H9 (cell line): Measurements from ENCODE around the gene COL19A1. TPM values are rescaled to one million over a fixed set of nuclear protein-coding genes. Genes with fewer than 3 reads are reported as not detected.

Source experiments
- DNase-seq: peaks from one replicate; pipeline ENCODE4 v3.0.0-alpha.2; 2017
- H2AFZ ChIP-seq: one replicate; pipeline ENCODE4 v1.6.1; 2013; ENCODE audit warnings: mild to moderate bottlenecking, low read length, control low read depth, moderate library complexity
- H2AK5ac ChIP-seq: 2 replicates; pipeline ENCODE4 v1.6.1; 2013; ENCODE audit warnings: low read length, control low read depth, mixed read lengths; ENCODE audit not compliant: insufficient read length
- H2BK120ac ChIP-seq: one replicate; pipeline ENCODE4 v1.6.1; 2013; ENCODE audit warnings: low read depth, mild to moderate bottlenecking, low read length, control low read depth, inconsistent platforms; ENCODE audit not compliant: poor library complexity, severe bottlenecking
- H2BK12ac ChIP-seq: 2 replicates; pipeline ENCODE4 v1.6.1; 2013; ENCODE audit warnings: low read length, control low read depth, mixed read lengths, low read depth; ENCODE audit not compliant: insufficient read length
- H2BK15ac ChIP-seq: 2 replicates; pipeline ENCODE4 v1.6.1; 2013; ENCODE audit warnings: low read depth, low read length, control low read depth
- H2BK20ac ChIP-seq: one replicate; pipeline ENCODE4 v1.6.1; 2013; ENCODE audit warnings: low read depth, mild to moderate bottlenecking, low read length, control low read depth, inconsistent platforms; ENCODE audit not compliant: poor library complexity, severe bottlenecking
- H2BK5ac ChIP-seq: 2 replicates; pipeline ENCODE4 v1.6.1; 2013; ENCODE audit warnings: low read length, control low read depth, mixed read lengths; ENCODE audit not compliant: insufficient read length
- H3K14ac ChIP-seq: 2 replicates; pipeline ENCODE4 v1.6.1; 2013; ENCODE audit warnings: low read length, control low read depth; ENCODE audit not compliant: insufficient read depth
- H3K18ac ChIP-seq: 2 replicates; pipeline ENCODE4 v1.6.1; 2013; ENCODE audit warnings: low read depth, mild to moderate bottlenecking, mixed read lengths, low read length, control low read depth; ENCODE audit not compliant: insufficient read length
- H3K23ac ChIP-seq: 2 replicates; pipeline ENCODE4 v1.6.1; 2013; ENCODE audit warnings: low read length, control low read depth, mixed read lengths, low read depth; ENCODE audit not compliant: insufficient read length
- H3K23me2 ChIP-seq: 2 replicates; pipeline ENCODE4 v1.6.1; 2013; ENCODE audit warnings: low read depth, mild to moderate bottlenecking, mixed read lengths, low read length, control low read depth; ENCODE audit not compliant: insufficient read length, poor library complexity, severe bottlenecking
- H3K27ac ChIP-seq: 2 replicates; pipeline ENCODE4 v1.5.1; 2013; ENCODE audit warnings: low read length, control low read depth, mixed read lengths, low read depth; ENCODE audit not compliant: insufficient read length
- H3K27me3 ChIP-seq: 2 replicates; pipeline ENCODE4 v1.6.1; 2013; ENCODE audit warnings: low read length, control low read depth, inconsistent platforms; ENCODE audit not compliant: insufficient read depth
- H3K4ac ChIP-seq: 2 replicates; pipeline ENCODE4 v1.6.1; 2013; ENCODE audit warnings: low read depth, mild to moderate bottlenecking, control low read depth, inconsistent platforms, low read length, moderate library complexity
- H3K4me1 ChIP-seq: 2 replicates; pipeline ENCODE4 v1.6.1; 2013; ENCODE audit warnings: low read length, control low read depth, inconsistent platforms; ENCODE audit not compliant: insufficient read depth
- H3K4me2 ChIP-seq: 2 replicates; pipeline ENCODE4 v1.6.1; 2013; ENCODE audit warnings: low read length, control low read depth, mixed read lengths; ENCODE audit not compliant: insufficient read length, insufficient read depth
- H3K56ac ChIP-seq: 2 replicates; pipeline ENCODE4 v1.6.1; 2013; ENCODE audit warnings: low read depth, mild to moderate bottlenecking, mixed read lengths, low read length, control low read depth; ENCODE audit not compliant: insufficient read length
- H3K79me1 ChIP-seq: 2 replicates; pipeline ENCODE4 v1.6.1; 2013; ENCODE audit warnings: low read depth, mild to moderate bottlenecking, moderate library complexity, low read length, control low read depth, inconsistent platforms; ENCODE audit not compliant: insufficient read depth, poor library complexity, severe bottlenecking
- H3K79me2 ChIP-seq: 2 replicates; pipeline ENCODE4 v1.6.1; 2013; ENCODE audit warnings: low read length, control low read depth, inconsistent platforms; ENCODE audit not compliant: insufficient read depth
- H3K9ac ChIP-seq: 2 replicates; pipeline ENCODE4 v1.6.1; 2013; ENCODE audit warnings: low read length, control low read depth, mixed read lengths; ENCODE audit not compliant: insufficient read length; ENCODE audit errors: extremely low read depth
- H3K9me3 ChIP-seq: one replicate; pipeline ENCODE4 v1.6.1; 2013; ENCODE audit warnings: low read depth, low read length, inconsistent platforms; ENCODE audit not compliant: control insufficient read depth
- H3T11ph ChIP-seq: one replicate; pipeline ENCODE4 v1.6.1; 2013; ENCODE audit warnings: mild to moderate bottlenecking, low read length, control low read depth, inconsistent platforms
- H4K20me1 ChIP-seq: one replicate; pipeline ENCODE4 v1.6.1; 2013; ENCODE audit not compliant: control insufficient read depth, insufficient read length, insufficient read depth
- H4K5ac ChIP-seq: 2 replicates; pipeline ENCODE4 v1.6.1; 2013; ENCODE audit warnings: low read depth, mild to moderate bottlenecking, mixed read lengths, low read length, control low read depth; ENCODE audit not compliant: insufficient read length
- H4K8ac ChIP-seq: replicated peaks from 2 replicates; pipeline ENCODE4 v1.6.1; 2013; ENCODE audit warnings: low read length, control low read depth, mixed read lengths, low read depth; ENCODE audit not compliant: insufficient read length
- H4K91ac ChIP-seq: 2 replicates; pipeline ENCODE4 v1.6.1; 2013; ENCODE audit warnings: low read depth, mild to moderate bottlenecking, moderate library complexity, mixed read lengths, low read length, control low read depth; ENCODE audit not compliant: insufficient read length
- H3K27ac Mint-ChIP-seq, 3 experiments: 2 replicates in 2 of 3; 3 replicates in 1 of 3; pipeline ENCODE4 v1.8.0; 2020 to 2021; ENCODE audit warnings: mixed read lengths in 3 of 3, mild to moderate bottlenecking in 1 of 3, moderate library complexity in 1 of 3
- H3K27me3 Mint-ChIP-seq: 2 replicates; pipeline ENCODE4 v1.8.0; 2021; ENCODE audit warnings: low read depth, mild to moderate bottlenecking, moderate library complexity, mixed read lengths
- H3K36me3 Mint-ChIP-seq, 3 experiments: 2 replicates in 2 of 3; 3 replicates in 1 of 3; pipeline ENCODE4 v1.8.0; 2020 to 2021; ENCODE audit warnings: low read depth in 3 of 3, mixed read lengths in 3 of 3; ENCODE audit not compliant: insufficient read depth in 1 of 3
- H3K4me1 Mint-ChIP-seq, 2 experiments: 2 replicates each; pipeline ENCODE4 v1.8.0; 2020; ENCODE audit warnings: mixed read lengths in 2 of 2
- H3K4me3 Mint-ChIP-seq, 2 experiments: 2 replicates in 1 of 2; 3 replicates in 1 of 2; pipeline ENCODE4 v1.8.0; 2020 to 2021; ENCODE audit warnings: mild to moderate bottlenecking in 2 of 2, mixed read lengths in 2 of 2, moderate library complexity in 1 of 2
- H3K9me3 Mint-ChIP-seq, 2 experiments: 2 replicates in 1 of 2; 3 replicates in 1 of 2; pipeline ENCODE4 v1.8.0; 2020; ENCODE audit warnings: mild to moderate bottlenecking in 2 of 2, mixed read lengths in 2 of 2, moderate library complexity in 1 of 2
- CTCF ChIP-seq: fragments of 200-600 bp; sonication (generic); conservative IDR thresholded peaks from 3 replicates; pipeline ENCODE4 v1.8.0; 2021; ENCODE audit warnings: antibody characterized with exemption, mild to moderate bottlenecking
- WGBS: extraction: QIAGEN DNeasy Blood & Tissue Kit; methylation state at CpG from one replicate; pipeline ENCODE4 v1.1.7; 2013; ENCODE audit warnings: missing lambda C conversion rate, low lambda C conversion rate, mixed read lengths; ENCODE audit not compliant: insufficient read length; ENCODE audit errors: extremely low coverage; 5-methylcytosine and 5-hydroxymethylcytosine counted together
- total RNA-seq: library from RNA; stranded (reverse); gene quantifications from 2 replicates; pipeline ENCODE4 v1.2.1, GENCODE V29; 2021

The COL19A1 gene
- total RNA-seq, 1 experiment from 2014 or later: not detected

DNA sequence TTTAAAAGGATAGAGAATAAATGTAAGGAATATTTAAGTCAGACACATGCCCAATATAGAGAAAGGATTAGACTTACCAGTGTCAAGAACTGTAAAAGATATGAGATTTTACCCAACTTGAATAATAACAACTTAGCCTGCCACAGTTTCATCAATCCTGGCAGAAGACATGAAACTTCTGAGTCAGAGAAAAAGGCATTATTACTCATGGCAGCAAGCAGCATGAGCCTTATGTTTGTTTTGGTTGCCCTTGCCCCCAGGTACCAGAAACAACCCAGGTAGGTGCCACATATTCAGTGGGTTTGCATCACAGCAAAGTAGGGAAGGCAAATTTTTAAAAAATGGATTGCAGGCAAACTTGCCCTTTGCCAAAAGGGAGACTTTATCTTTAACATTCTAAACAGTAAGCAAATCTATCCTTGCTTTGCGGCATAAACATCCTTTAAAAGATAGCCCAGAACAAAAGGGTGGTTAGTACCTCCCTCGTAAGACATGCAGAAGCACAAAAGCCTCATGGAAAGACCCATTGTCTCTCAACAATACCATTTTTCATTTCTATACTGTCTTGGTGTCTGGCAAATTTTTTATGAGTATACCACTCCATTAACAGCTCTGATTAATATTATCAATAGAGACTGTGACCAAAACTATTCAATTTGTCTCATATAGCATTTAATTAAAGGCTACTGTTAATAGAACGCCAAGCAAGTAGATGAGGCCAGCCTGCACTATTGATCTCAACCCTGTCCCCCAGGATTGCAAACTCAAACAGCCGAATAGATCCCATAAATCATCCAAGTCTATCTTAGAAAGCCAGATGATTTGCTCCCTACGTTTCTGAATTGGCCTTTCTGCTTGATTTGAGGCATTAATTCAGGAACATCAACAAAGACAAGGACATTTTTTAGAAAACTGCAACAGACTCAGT, 185.1 kb downstream of the COL19A1 start:
- Histone ChIP-seq H3K9me3 (no peaks in the 10 kb centered on the region), H3K18ac (no peak overlapping the region), H2AFZ (peak overlapping the region; percentile 14)

More for the DNA sequence above, 185.1 kb downstream of the COL19A1 start:
- no peaks in the 10 kb centered on the region for H3K27me3 ChIP-seq
- H3K23me2 ChIP-seq: no peaks in the 10 kb centered on the region
- H3K56ac ChIP-seq: no peak overlapping the region
- H3K4me1 ChIP-seq: no peaks in the 10 kb centered on the region
- no peaks in the 10 kb centered on the region for H3K79me1 ChIP-seq
- no peak overlapping the region for H4K91ac ChIP-seq
- Mint-ChIP-seq H3K36me3 (no peaks in the 10 kb centered on the region), H3K9me3 (no peaks in the 10 kb centered on the region), H3K4me1 (peaks cover 3 to 4% of the 10 kb centered on the region in 2 experiments; a peak in 2 of 4 replicates), H3K27me3 (no peaks in the 10 kb centered on the region), H3K27ac (no peak overlapping the region), H3K4me3 (no peak overlapping the region)
- H3K4me2 ChIP-seq: no peak overlapping the region
- H4K5ac ChIP-seq: no peak overlapping the region
- no peak overlapping the region for H2BK5ac ChIP-seq
- no CpG with 5 or more reads among the region's 5 CpGs for WGBS
- no peak overlapping the region for H3K23ac ChIP-seq
- no peak overlapping the region for H3K27ac ChIP-seq
- DNase-seq: no peak
- H2BK15ac ChIP-seq: no peak overlapping the region
- H3K4ac ChIP-seq: no peak overlapping the region
- no peak overlapping the region for H3T11ph ChIP-seq
- no peak overlapping the region for H2BK120ac ChIP-seq
- H3K9ac ChIP-seq: no peak overlapping the region
- no peak overlapping the region for H4K8ac ChIP-seq
- no peak overlapping the region for H2AK5ac ChIP-seq
- no peak overlapping the region; the same call in 1 of the 2 replicates for H3K14ac ChIP-seq
- no peaks in the 10 kb centered on the region for H3K79me2 ChIP-seq
- H4K20me1 ChIP-seq: no peaks in the 10 kb centered on the region
- TF ChIP-seq CTCF: no peak
- no peak overlapping the region for H2BK12ac ChIP-seq
- no peak overlapping the region for H2BK20ac ChIP-seq
